Neural progenitor cell (in vitro differentiated cells): ENCODE data around the gene DRAP1. TPM values are rescaled to one million over a fixed set of nuclear protein-coding genes. Genes with fewer than 3 reads are reported as not detected.
A peak's percentile ranks its signal among the peaks of the same experiment; 100 is the strongest.

Experiments
- DNase-seq: peaks from one replicate; pipeline ENCODE4 v3.0.0-alpha.2; 2016; ENCODE audit warnings: low spot score
- H2AFZ ChIP-seq: fragments of 200-600 bp; sonication (generic); replicated peaks from 2 replicates; pipeline ENCODE4 v1.6.1; 2016; ENCODE audit warnings: antibody characterized with exemption
- H3F3A ChIP-seq: fragments of 200-600 bp; sonication (generic); 2 replicates; pipeline ENCODE4 v1.6.1; 2016; ENCODE audit warnings: antibody characterized with exemption, low read depth
- H3K27ac ChIP-seq: fragments of 200-600 bp; sonication (generic); 2 replicates; pipeline ENCODE4 v1.5.1; 2016; ENCODE audit warnings: mild to moderate bottlenecking
- H3K27me3 ChIP-seq: fragments of 200-600 bp; sonication (generic); 2 replicates; pipeline ENCODE4 v1.6.1; 2016; ENCODE audit warnings: mild to moderate bottlenecking, moderate library complexity
- H3K36me3 ChIP-seq: fragments of 200-600 bp; sonication (generic); 2 replicates; pipeline ENCODE4 v1.5.1; 2016
- H3K4me1 ChIP-seq: fragments of 200-600 bp; sonication (generic); 2 replicates; pipeline ENCODE4 v1.6.1; 2016; ENCODE audit warnings: mixed run types
- H3K4me2 ChIP-seq: fragments of 200-600 bp; sonication (generic); 2 replicates; pipeline ENCODE4 v1.6.1; 2016
- H3K4me3 ChIP-seq: fragments of 200-600 bp; sonication (generic); 2 replicates; pipeline ENCODE4 v1.5.1; 2016
- H3K79me2 ChIP-seq: fragments of 200-600 bp; sonication (generic); 2 replicates; pipeline ENCODE4 v1.6.1; 2016; ENCODE audit warnings: low read depth
- H3K9ac ChIP-seq: fragments of 200-600 bp; sonication (generic); 2 replicates; pipeline ENCODE4 v1.6.1; 2016
- H3K9me3 ChIP-seq: fragments of 200-600 bp; sonication (generic); 2 replicates; pipeline ENCODE4 v1.5.1; 2016; ENCODE audit warnings: low read depth
- H4K20me1 ChIP-seq: fragments of 200-600 bp; sonication (generic); 2 replicates; pipeline ENCODE4 v1.6.1; 2016; ENCODE audit warnings: low read depth
- H3K27ac Mint-ChIP-seq: 3 replicates; pipeline ENCODE4 v1.8.0; 2021; ENCODE audit warnings: mixed read lengths
- H3K27me3 Mint-ChIP-seq: 2 replicates; pipeline ENCODE4 v1.8.0; 2022; ENCODE audit warnings: low read depth, mild to moderate bottlenecking, inconsistent platforms, moderate library complexity, mixed read lengths; ENCODE audit not compliant: insufficient read depth
- H3K36me3 Mint-ChIP-seq: 3 replicates; pipeline ENCODE4 v1.8.0; 2021; ENCODE audit warnings: mixed read lengths
- H3K4me1 Mint-ChIP-seq: 3 replicates; pipeline ENCODE4 v1.8.0; 2021; ENCODE audit warnings: mixed read lengths
- H3K4me3 Mint-ChIP-seq: 3 replicates; pipeline ENCODE4 v1.8.0; 2021; ENCODE audit warnings: mild to moderate bottlenecking, moderate library complexity, mixed read lengths
- H3K9me3 Mint-ChIP-seq: 3 replicates; pipeline ENCODE4 v1.8.0; 2020; ENCODE audit warnings: mixed read lengths
- EZH2 ChIP-seq: fragments of 200-600 bp; sonication (generic); IDR thresholded peaks from 2 replicates; pipeline ENCODE4 v1.6.1; 2017; ENCODE audit warnings: antibody characterized with exemption, mild to moderate bottlenecking, moderate library complexity
- EZH2phosphoT487 ChIP-seq: fragments of 200-600 bp; sonication (generic); IDR thresholded peaks from 2 replicates; pipeline ENCODE4 v1.6.1; 2017; ENCODE audit warnings: antibody characterized with exemption
- total RNA-seq: library from RNA; depleted of rRNA; stranded (reverse); fragments of >200 nt; gene quantifications from 2 replicates; pipeline ENCODE4 v1.2.3, GENCODE V29; 2015; ENCODE audit warnings: low replicate concordance
- TF ChIP-seq, protein P1 (sequence below): fragments of 200-600 bp; sonication (generic); IDR thresholded peaks from 2 replicates; pipeline ENCODE4 v1.5.1; 2017; ENCODE audit warnings: antibody characterized with exemption, mild to moderate bottlenecking

DRAP1 gene
- total RNA-seq, 1 donor from 2014 or later: 51.0 TPM

GRCh38 chr11:65887723-65888162 is 31.5 kb upstream of the DRAP1 start:
- Histone ChIP-seq H3K27ac (peak overlapping the region; percentile 82), H4K20me1 (peaks cover 24% of the 10 kb centered on the region), H3K27me3 (peaks cover 18% of the 10 kb centered on the region), H3K4me1 (peaks cover 21% of the 10 kb centered on the region), H2AFZ (peak overlapping the region; percentile 59), H3K79me2 (peaks cover 31% of the 10 kb centered on the region), H3K4me3 (peak overlapping the region; percentile 66), H3K9ac (peak overlapping the region; percentile 58), H3K4me2 (peak overlapping the region; percentile 98), H3K36me3 (peaks cover 4% of the 10 kb centered on the region), H3F3A (peaks cover 49% of the 10 kb centered on the region), H3K9me3 (no peaks in the 10 kb centered on the region)
- peak overlapping the region; percentile 91 for H3K27ac Mint-ChIP-seq
- H3K36me3 Mint-ChIP-seq: peaks cover 21% of the 10 kb centered on the region
- DNase-seq: no peak
- H3K4me3 Mint-ChIP-seq: peak overlapping the region; percentile 98
- no peaks in the 10 kb centered on the region for H3K9me3 Mint-ChIP-seq
- TF ChIP-seq, protein P1, sequence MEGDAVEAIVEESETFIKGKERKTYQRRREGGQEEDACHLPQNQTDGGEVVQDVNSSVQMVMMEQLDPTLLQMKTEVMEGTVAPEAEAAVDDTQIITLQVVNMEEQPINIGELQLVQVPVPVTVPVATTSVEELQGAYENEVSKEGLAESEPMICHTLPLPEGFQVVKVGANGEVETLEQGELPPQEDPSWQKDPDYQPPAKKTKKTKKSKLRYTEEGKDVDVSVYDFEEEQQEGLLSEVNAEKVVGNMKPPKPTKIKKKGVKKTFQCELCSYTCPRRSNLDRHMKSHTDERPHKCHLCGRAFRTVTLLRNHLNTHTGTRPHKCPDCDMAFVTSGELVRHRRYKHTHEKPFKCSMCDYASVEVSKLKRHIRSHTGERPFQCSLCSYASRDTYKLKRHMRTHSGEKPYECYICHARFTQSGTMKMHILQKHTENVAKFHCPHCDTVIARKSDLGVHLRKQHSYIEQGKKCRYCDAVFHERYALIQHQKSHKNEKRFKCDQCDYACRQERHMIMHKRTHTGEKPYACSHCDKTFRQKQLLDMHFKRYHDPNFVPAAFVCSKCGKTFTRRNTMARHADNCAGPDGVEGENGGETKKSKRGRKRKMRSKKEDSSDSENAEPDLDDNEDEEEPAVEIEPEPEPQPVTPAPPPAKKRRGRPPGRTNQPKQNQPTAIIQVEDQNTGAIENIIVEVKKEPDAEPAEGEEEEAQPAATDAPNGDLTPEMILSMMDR: no peak
- TF ChIP-seq EZH2 (no peak), EZH2phosphoT487 (no peak)
- peaks cover 51% of the 10 kb centered on the region for H3K4me1 Mint-ChIP-seq
- H3K27me3 Mint-ChIP-seq: peaks cover 8% of the 10 kb centered on the region

GRCh38 chr11:65888163-65888814 is 30.9 kb upstream of the DRAP1 start, which contains the start of gene FIBP:
Gene FIBP (minus strand): TSS chr11:65888471. CDS start chr11:65888418, 53 bp downstream.
- peaks cover 21% of the 10 kb centered on the region for H3K4me1 ChIP-seq
- H4K20me1 ChIP-seq: peaks cover 28% of the 10 kb centered on the region
- Mint-ChIP-seq H3K4me1 (peaks cover 52% of the 10 kb centered on the region), H3K4me3 (peak within 1 kb of the TSS; percentile 98), H3K36me3 (peaks cover 21% of the 10 kb centered on the region), H3K27ac (peak within 1 kb of the TSS; percentile 91), H3K9me3 (no peaks in the 10 kb centered on the region), H3K27me3 (peaks cover 8% of the 10 kb centered on the region)
- TF ChIP-seq, protein P1: peak; percentile 78
- TF ChIP-seq EZH2phosphoT487: no peak
- DNase-seq: peak; percentile 98
- peaks cover 4% of the 10 kb centered on the region for H3K36me3 ChIP-seq
- peak within 1 kb of the TSS; percentile 87 for H2AFZ ChIP-seq
- H3K9me3 ChIP-seq: no peaks in the 10 kb centered on the region
- H3K4me3 ChIP-seq: peak within 1 kb of the TSS; percentile 66
- peak within 1 kb of the TSS; percentile 82 for H3K27ac ChIP-seq
- peaks cover 18% of the 10 kb centered on the region for H3K27me3 ChIP-seq
- H3F3A ChIP-seq: peaks cover 53% of the 10 kb centered on the region
- H3K4me2 ChIP-seq: peak within 1 kb of the TSS; percentile 98
- peaks cover 31% of the 10 kb centered on the region for H3K79me2 ChIP-seq
- H3K9ac ChIP-seq: peak within 1 kb of the TSS; percentile 58

- Histone ChIP-seq H3K79me2 (peaks cover 31% of the 10 kb centered on the region), H3K4me3 (peak within 1 kb of the TSS; percentile 66), H2AFZ (peak within 1 kb of the TSS; percentile 20), H3F3A (peaks cover 48% of the 10 kb centered on the region), H4K20me1 (peaks cover 14% of the 10 kb centered on the region), H3K4me1 (peaks cover 24% of the 10 kb centered on the region), H3K4me2 (peak within 1 kb of the TSS; percentile 91), H3K27ac (no peak within 1 kb of the TSS), H3K27me3 (peaks cover 18% of the 10 kb centered on the region), H3K36me3 (no peaks in the 10 kb centered on the region), H3K9ac (no peak within 1 kb of the TSS), H3K9me3 (no peaks in the 10 kb centered on the region)
- Mint-ChIP-seq H3K27me3 (peaks cover 8% of the 10 kb centered on the region), H3K36me3 (peaks cover 8% of the 10 kb centered on the region), H3K9me3 (no peaks in the 10 kb centered on the region), H3K4me3 (peak within 1 kb of the TSS; percentile 98), H3K4me1 (peaks cover 51% of the 10 kb centered on the region), H3K27ac (peak within 1 kb of the TSS; percentile 91)
- peak; percentile 31 for TF ChIP-seq EZH2phosphoT487
- TF ChIP-seq, protein P1: peak; percentile 40
- TF ChIP-seq EZH2: peak; percentile 54
- peak; percentile 96 for DNase-seq
These were observed 28.7 kb upstream of the DRAP1 start, which contains the start of gene CCDC85B for GRCh38 chr11:65890324-65891218. Gene CCDC85B (plus strand): TSS chr11:65890673. CDS start chr11:65890784, 111 bp downstream.
